K562 (cell line): ENCODE results near the gene CDCP2. TPM values are rescaled to one million over a fixed set of nuclear protein-coding genes. Genes with fewer than 3 reads are reported as not detected.

Source experiments
- ATAC-seq: fragments of 200-7000 bp; cut with Tn5 transposase; 3 replicates; pipeline ENCODE4 v1.9.1; 2020; ENCODE audit warnings: moderate library complexity
- BruUV-seq: library from RNA; stranded (reverse); fragments of 400-500 nt; replicated peaks from 2 replicates; lab custom pipeline; 2021; lab: Mats Ljungman, UMichigan
- CTCF ChIA-PET: fragments of 300-600 bp; formaldehyde crosslinking; extraction: SDS; loops from one replicate; lab custom pipeline; 2021; ENCODE audit warnings: low intra/inter-chr PET ratio; lab: Yijun Ruan, JAX
- POLR2A ChIA-PET: fragments of 300-600, 350-650 bp; sonication (Branson Sonifier 250); formaldehyde crosslinking; extraction: SDS; loops from one replicate; lab custom pipeline; 2021; ENCODE audit warnings: antibody characterized with exemption, inconsistent platforms; lab: Yijun Ruan, JAX
- DNase-seq, 4 experiments: peaks; one replicate each; pipeline versions ENCODE4 v3.0.0 to v3.0.0-alpha.2; 2011 to 2018; ENCODE audit warnings: low spot score in 3 of 4, mixed read lengths in 3 of 4; ENCODE audit errors: extremely low read depth in 1 of 4
- FAIRE-seq: peaks from 2 replicates; lab custom pipeline; 2011; peaks lifted over from hg19 to GRCh38; lab: Jason Lieb, UNC
- H2AFZ ChIP-seq: 2 replicates; pipeline ENCODE4 v1.6.0; 2011; ENCODE audit warnings: low read depth, low read length, control low read depth, inconsistent platforms
- H3K27ac ChIP-seq: fragments of 200-600 bp; 3 replicates; pipeline ENCODE4 v1.8.0; 2011; ENCODE audit warnings: low read depth, mild to moderate bottlenecking, control low read depth, inconsistent platforms, low read length, moderate library complexity, mixed read lengths; ENCODE audit errors: extremely low read depth
- H3K27me3 ChIP-seq, 2 experiments: fragments of 300-600 bp in 1 of 2; 2 replicates in 1 of 2; 3 replicates in 1 of 2; pipeline versions ENCODE4 v1.6.0 to v1.8.0; 2011; ENCODE audit warnings: inconsistent platforms in 2 of 2, low read length in 2 of 2, mild to moderate bottlenecking in 1 of 2, mixed read lengths in 1 of 2, moderate library complexity in 1 of 2; ENCODE audit not compliant: control insufficient read depth in 2 of 2, insufficient read depth in 2 of 2
- H3K36me3 ChIP-seq: fragments of 300-600 bp; 3 replicates; pipeline ENCODE4 v1.8.0; 2011; ENCODE audit warnings: mild to moderate bottlenecking, low read length, inconsistent platforms; ENCODE audit not compliant: control insufficient read depth, insufficient read depth
- H3K4me1 ChIP-seq, 2 experiments: fragments of 200-600 bp in 1 of 2; replicated peaks in 1 of 2; 2 replicates in 1 of 2; 3 replicates in 1 of 2; pipeline versions ENCODE4 v1.5.1 to v1.8.0; 2011; ENCODE audit warnings: inconsistent platforms in 2 of 2, low read length in 2 of 2, mild to moderate bottlenecking in 1 of 2, mixed read lengths in 1 of 2, moderate library complexity in 1 of 2; ENCODE audit not compliant: control insufficient read depth in 2 of 2, insufficient read depth in 2 of 2
- H3K4me2 ChIP-seq: 2 replicates; pipeline ENCODE4 v1.6.1; 2011; ENCODE audit warnings: low read length, control low read depth, inconsistent platforms, mixed read lengths; ENCODE audit not compliant: insufficient read depth
- H3K4me3 ChIP-seq: fragments of 200-600 bp; sonication (generic), shearing (Covaris generic); 2 replicates; pipeline ENCODE4 v1.5.1; 2016; ENCODE audit warnings: control low read depth, inconsistent platforms
- H3K79me2 ChIP-seq: fragments of 200-600 bp; 3 replicates; pipeline ENCODE4 v1.8.0; 2011; ENCODE audit warnings: low read length, inconsistent platforms; ENCODE audit not compliant: control insufficient read depth, insufficient read depth
- H3K9ac ChIP-seq, 2 experiments: 2 replicates each; pipeline versions ENCODE4 v1.6.0 to v1.6.1; 2011; ENCODE audit warnings: low read depth in 2 of 2, low read length in 2 of 2, control low read depth in 1 of 2, inconsistent platforms in 1 of 2, mild to moderate bottlenecking in 1 of 2, mixed read lengths in 1 of 2; ENCODE audit not compliant: insufficient read depth in 1 of 2
- H3K9me1 ChIP-seq: one replicate; pipeline ENCODE4 v1.6.0; 2011; ENCODE audit warnings: inconsistent platforms, mild to moderate bottlenecking, low read length, moderate library complexity; ENCODE audit not compliant: control insufficient read depth, insufficient read depth
- H3K9me3 ChIP-seq: replicated peaks from 2 replicates; pipeline ENCODE4 v1.5.1; 2011; ENCODE audit warnings: low read depth, low read length, inconsistent platforms; ENCODE audit not compliant: control insufficient read depth, insufficient read depth
- H4K20me1 ChIP-seq: replicated peaks from 2 replicates; pipeline ENCODE4 v1.6.1; 2011; ENCODE audit warnings: low read length, inconsistent platforms, mixed read lengths; ENCODE audit not compliant: control insufficient read depth, insufficient read depth
- ATF1 ChIP-seq, 2 experiments: fragments of 450-650 bp in 1 of 2; IDR thresholded peaks; 2 replicates each; pipeline ENCODE4 v1.6.1; 2016; ENCODE audit warnings: missing compliant biosample characterization in 1 of 2, missing genetic modification characterization in 1 of 2
- CBX1 ChIP-seq: sonication (generic); IDR thresholded peaks from 2 replicates; pipeline ENCODE4 v1.6.1; 2016; ENCODE audit warnings: antibody characterized with exemption, low read depth, mild to moderate bottlenecking
- CREB3 ChIP-seq: fragments of 450-650 bp; conservative IDR thresholded peaks from 2 replicates; pipeline ENCODE4 v1.6.1; 2016; ENCODE audit warnings: missing genetic modification characterization, low read depth, mild to moderate bottlenecking, missing compliant biosample characterization, moderate library complexity
- HBP1 ChIP-seq: fragments of 450-650 bp; formaldehyde crosslinking; IDR thresholded peaks from 2 replicates; pipeline ENCODE4 v1.4.0; 2022; ENCODE audit warnings: missing genetic modification characterization
- HDAC6 ChIP-seq: IDR thresholded peaks from 2 replicates; pipeline ENCODE4 v1.6.1; 2012; ENCODE audit warnings: low read depth, mild to moderate bottlenecking, control low read depth, inconsistent platforms, low read length, moderate library complexity
- HDAC8 ChIP-seq: fragments of 450-650 bp; IDR thresholded peaks from 2 replicates; pipeline ENCODE4 v1.6.1; 2016; ENCODE audit warnings: mild to moderate bottlenecking, missing genetic modification characterization, moderate library complexity, missing compliant biosample characterization
- NCOA2 ChIP-seq, 2 experiments: fragments of 450-650 bp; IDR thresholded peaks; 2 replicates each; pipeline ENCODE4 v1.6.1; 2018; ENCODE audit warnings: mild to moderate bottlenecking in 2 of 2, moderate library complexity in 1 of 2; ENCODE audit not compliant: partially characterized antibody in 2 of 2
- NFRKB ChIP-seq: fragments of 450-650 bp; IDR thresholded peaks from 2 replicates; pipeline ENCODE4 v1.6.1; 2016; ENCODE audit warnings: low read depth
- PRDM10 ChIP-seq: fragments of 450-650 bp; IDR thresholded peaks from 2 replicates; pipeline ENCODE4 v1.6.1; 2018; ENCODE audit not compliant: partially characterized antibody
- SRSF9 ChIP-seq: fragments of 200-400 bp; formaldehyde crosslinking; IDR thresholded peaks from 2 replicates; pipeline ENCODE4 v1.6.1; 2017; ENCODE audit warnings: low read depth, low read length, borderline replicate concordance
- TCF7 ChIP-seq: sonication (generic); IDR thresholded peaks from 2 replicates; pipeline ENCODE4 v1.6.1; 2016; ENCODE audit warnings: antibody characterized with exemption, borderline replicate concordance
- ZNF644 ChIP-seq: fragments of 200-800 bp; sonication (Bioruptor generic); IDR thresholded peaks from 2 replicates; pipeline ENCODE4 v1.6.1; 2016; ENCODE audit warnings: low read depth, missing genetic modification characterization, missing compliant biosample characterization
- WGBS: fragments of 100-300 bp; shearing (Covaris generic); methylation state at CpG from one replicate; pipeline ENCODE4 v1.1.6; 2016; ENCODE audit warnings: low coverage, mixed read lengths; ENCODE audit not compliant: insufficient coverage; ENCODE audit errors: missing lambda C conversion rate; 5-methylcytosine and 5-hydroxymethylcytosine counted together
- in situ Hi-C: fragments of 300-500 bp; cut with MboI; formaldehyde crosslinking; loops from 4 replicates; pipeline ENCODE4 v1.15.0; 2018; ENCODE audit warnings: inconsistent platforms, mixed read lengths
- intact Hi-C: fragments of 100-400 bp; cut with micrococcal nuclease; formaldehyde crosslinking; loops from 2 replicates; pipeline ENCODE4 v1.14.2; 2022
- polyA plus RNA-seq, 8 experiments: library from polyadenylated mRNA; depleted of rRNA in 4 of 8; stranded (reverse) in 5 of 8; unstranded in 3 of 8; fragments of >200 nt; fragmentation: Nextera tagmentation in 2 of 8; fragmentation: Illumina TruSeq in 1 of 8; extraction: Ambion mirVana in 2 of 8; extraction: Trizol in 1 of 8; gene quantifications; 2 replicates each; pipeline versions ENCODE4 v1.2.1 to v1.2.3, GENCODE V29; 2011 to 2014; ENCODE audit warnings: inconsistent platforms in 1 of 8, missing spikeins in 1 of 8
- total RNA-seq, 7 experiments: library from RNA; depleted of rRNA in 6 of 7; stranded (reverse); fragments of >200 nt in 6 of 7; fragmentation: Illumina TruSeq in 2 of 7; extraction: Trizol in 2 of 7; gene quantifications; 2 replicates each; pipeline versions ENCODE4 v1.2.1 to v1.2.3, GENCODE V29; 2011 to 2021; ENCODE audit warnings: low replicate concordance in 1 of 7

Gene CDCP2
- total and polyA plus RNA-seq, 9 of the 15 experiments (the other 6 are each of a cell fraction or from before 2014, with no cell fraction given) = not detected

- TF ChIP-seq ZNF644 = no peak
Measured at GRCh38 chr1:54094001-54094729, 58.6 kb downstream of the CDCP2 start (continued).

- Histone ChIP-seq H3K36me3 (no peaks in the 10 kb centered on the region), H3K9ac (no peak overlapping the region), H3K27ac (no peak overlapping the region), H3K9me1 (no peaks in the 10 kb centered on the region), H3K4me2 (no peak overlapping the region), H3K79me2 (no peaks in the 10 kb centered on the region), H3K4me3 (no peak overlapping the region), H3K27me3 (no peaks in the 10 kb centered on the region), H2AFZ (no peak overlapping the region), H4K20me1 (no peaks in the 10 kb centered on the region), H3K9me3 (no peaks in the 10 kb centered on the region), H3K4me1 (0 out of 5 replicates have a peak, but pooled peaks cover 0 to 4% of the 10 kb centered on the region in 2 experiments)
- DNase-seq = no peak
- ATAC-seq = no peak
- ChIA-PET CTCF (no interaction called here), POLR2A (no interaction called here)
- BruUV-seq = no TSS peak
- intact Hi-C loops (no loop called here), in situ Hi-C loops (no loop called here)
- 21% methylated on average over 3 of the region's 3 CpGs for WGBS
- FAIRE-seq = no peak
- no peak for TF ChIP-seq TCF7
- TF ChIP-seq HDAC6 = no peak
- TF ChIP-seq PRDM10 = no peak
- no peak for TF ChIP-seq HDAC8 (tag)
- no peak for TF ChIP-seq SRSF9
- no peak for TF ChIP-seq HBP1
- no peak for TF ChIP-seq CREB3 (tag)
- no peak for TF ChIP-seq ATF1 (CRISPR knock-in tag; IDR thresholded peaks at IDR 0.05)
- TF ChIP-seq ATF1 (tag; IDR thresholded peaks at IDR 0.05) = no peak
- no peak for TF ChIP-seq CBX1
- no peak for TF ChIP-seq NCOA2 (IDR thresholded peaks at IDR 0.05; ENCODE audit: partially characterized antibody in 2 of 2)
- TF ChIP-seq NFRKB = no peak
Measured at GRCh38 chr1:54091666-54092065, 61.1 kb downstream of the CDCP2 start.
